ENCODE data around the gene SLC5A4.

DNA sequence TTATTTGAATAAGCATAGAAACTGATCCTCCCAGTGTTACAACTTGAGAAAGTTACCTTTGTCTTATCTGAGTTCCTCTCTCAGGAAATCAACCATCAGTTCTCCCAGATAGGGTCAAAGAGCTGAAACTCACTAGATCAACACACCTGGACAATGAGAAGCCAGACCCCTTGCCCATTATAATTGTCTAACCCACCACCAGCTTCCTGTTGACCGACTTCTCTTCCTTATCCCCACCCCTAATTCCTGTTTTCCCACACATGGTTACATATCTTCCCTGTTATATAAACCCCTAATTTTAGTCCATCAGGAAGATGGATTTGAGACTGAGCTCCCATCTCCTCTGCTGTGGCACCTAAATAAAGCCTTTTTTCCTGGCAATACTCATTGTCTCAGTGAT lies 6.9 kb downstream of the SLC5A4 start:
- TF ChIP-seq POLR2A (IDR thresholded peaks at IDR 0.05) (no peak), CTCF (IDR thresholded peaks at IDR 0.05) (no peak)

Data from tibial nerve (tissue), 3 donors.